Thoracic aorta (tissue), 2 donors: ENCODE data around the gene INTS1. TPM values are rescaled to one million over a fixed set of nuclear protein-coding genes. Genes with fewer than 3 reads are reported as not detected.

Source experiments
- ATAC-seq: fragments of 150-250 bp; one replicate; pipeline ENCODE4 v1.8.0; 2017; ENCODE audit warnings: low read depth; ENCODE audit not compliant: insufficient number of reproducible peaks, low FRiP score
- DNase-seq: peaks from one replicate; pipeline ENCODE4 v3.0.0-alpha.2; 2020; ENCODE audit warnings: low spot score
- H3K27ac ChIP-seq, 2 donors: fragments of 200-600 bp; sonication (generic); 1 replicate in 1 of 2; 2 replicates in 1 of 2; pipeline ENCODE4 v1.5.1; 2016; ENCODE audit warnings: mild to moderate bottlenecking in 2 of 2, moderate library complexity in 2 of 2
- H3K27me3 ChIP-seq: fragments of 200-600 bp; sonication (generic); replicated peaks from 2 replicates; pipeline ENCODE4 v1.6.0; 2016; ENCODE audit warnings: mild to moderate bottlenecking; ENCODE audit not compliant: insufficient read depth
- H3K36me3 ChIP-seq: fragments of 200-600 bp; sonication (generic); one replicate; pipeline ENCODE4 v1.5.1; 2016
- H3K4me1 ChIP-seq, 2 donors: fragments of 200-600 bp; sonication (generic); 1 replicate in 1 of 2; 2 replicates in 1 of 2; pipeline versions ENCODE4 v1.5.1 to v1.6.0; 2016; ENCODE audit warnings: low read depth in 2 of 2, mild to moderate bottlenecking in 1 of 2; ENCODE audit not compliant: control insufficient read depth in 1 of 2
- H3K4me3 ChIP-seq: fragments of 200-600 bp; sonication (generic); 2 replicates; pipeline ENCODE4 v1.5.1; 2016; ENCODE audit warnings: mild to moderate bottlenecking
- H3K9me3 ChIP-seq: fragments of 200-600 bp; sonication (generic); 2 replicates; pipeline ENCODE4 v1.5.1; 2016
- total RNA-seq, 2 donors: library from RNA; depleted of rRNA; stranded (reverse); fragments of >200 nt; gene quantifications; one replicate each; pipeline versions ENCODE4 v1.1.0 to v1.2.3, GENCODE V29; 2016
- TF ChIP-seq, protein P1 (sequence below): fragments of 200-600 bp; sonication (generic); IDR thresholded peaks from one replicate; pipeline ENCODE4 v1.5.1; 2019; ENCODE audit warnings: antibody characterized with exemption

The INTS1 gene, protein sequence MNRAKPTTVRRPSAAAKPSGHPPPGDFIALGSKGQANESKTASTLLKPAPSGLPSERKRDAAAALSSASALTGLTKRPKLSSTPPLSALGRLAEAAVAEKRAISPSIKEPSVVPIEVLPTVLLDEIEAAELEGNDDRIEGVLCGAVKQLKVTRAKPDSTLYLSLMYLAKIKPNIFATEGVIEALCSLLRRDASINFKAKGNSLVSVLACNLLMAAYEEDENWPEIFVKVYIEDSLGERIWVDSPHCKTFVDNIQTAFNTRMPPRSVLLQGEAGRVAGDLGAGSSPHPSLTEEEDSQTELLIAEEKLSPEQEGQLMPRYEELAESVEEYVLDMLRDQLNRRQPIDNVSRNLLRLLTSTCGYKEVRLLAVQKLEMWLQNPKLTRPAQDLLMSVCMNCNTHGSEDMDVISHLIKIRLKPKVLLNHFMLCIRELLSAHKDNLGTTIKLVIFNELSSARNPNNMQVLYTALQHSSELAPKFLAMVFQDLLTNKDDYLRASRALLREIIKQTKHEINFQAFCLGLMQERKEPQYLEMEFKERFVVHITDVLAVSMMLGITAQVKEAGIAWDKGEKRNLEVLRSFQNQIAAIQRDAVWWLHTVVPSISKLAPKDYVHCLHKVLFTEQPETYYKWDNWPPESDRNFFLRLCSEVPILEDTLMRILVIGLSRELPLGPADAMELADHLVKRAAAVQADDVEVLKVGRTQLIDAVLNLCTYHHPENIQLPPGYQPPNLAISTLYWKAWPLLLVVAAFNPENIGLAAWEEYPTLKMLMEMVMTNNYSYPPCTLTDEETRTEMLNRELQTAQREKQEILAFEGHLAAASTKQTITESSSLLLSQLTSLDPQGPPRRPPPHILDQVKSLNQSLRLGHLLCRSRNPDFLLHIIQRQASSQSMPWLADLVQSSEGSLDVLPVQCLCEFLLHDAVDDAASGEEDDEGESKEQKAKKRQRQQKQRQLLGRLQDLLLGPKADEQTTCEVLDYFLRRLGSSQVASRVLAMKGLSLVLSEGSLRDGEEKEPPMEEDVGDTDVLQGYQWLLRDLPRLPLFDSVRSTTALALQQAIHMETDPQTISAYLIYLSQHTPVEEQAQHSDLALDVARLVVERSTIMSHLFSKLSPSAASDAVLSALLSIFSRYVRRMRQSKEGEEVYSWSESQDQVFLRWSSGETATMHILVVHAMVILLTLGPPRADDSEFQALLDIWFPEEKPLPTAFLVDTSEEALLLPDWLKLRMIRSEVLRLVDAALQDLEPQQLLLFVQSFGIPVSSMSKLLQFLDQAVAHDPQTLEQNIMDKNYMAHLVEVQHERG (N-terminal part only)
- 10 to 100 TPM; 59.8 to 89.6 TPM for total RNA-seq

DNA sequence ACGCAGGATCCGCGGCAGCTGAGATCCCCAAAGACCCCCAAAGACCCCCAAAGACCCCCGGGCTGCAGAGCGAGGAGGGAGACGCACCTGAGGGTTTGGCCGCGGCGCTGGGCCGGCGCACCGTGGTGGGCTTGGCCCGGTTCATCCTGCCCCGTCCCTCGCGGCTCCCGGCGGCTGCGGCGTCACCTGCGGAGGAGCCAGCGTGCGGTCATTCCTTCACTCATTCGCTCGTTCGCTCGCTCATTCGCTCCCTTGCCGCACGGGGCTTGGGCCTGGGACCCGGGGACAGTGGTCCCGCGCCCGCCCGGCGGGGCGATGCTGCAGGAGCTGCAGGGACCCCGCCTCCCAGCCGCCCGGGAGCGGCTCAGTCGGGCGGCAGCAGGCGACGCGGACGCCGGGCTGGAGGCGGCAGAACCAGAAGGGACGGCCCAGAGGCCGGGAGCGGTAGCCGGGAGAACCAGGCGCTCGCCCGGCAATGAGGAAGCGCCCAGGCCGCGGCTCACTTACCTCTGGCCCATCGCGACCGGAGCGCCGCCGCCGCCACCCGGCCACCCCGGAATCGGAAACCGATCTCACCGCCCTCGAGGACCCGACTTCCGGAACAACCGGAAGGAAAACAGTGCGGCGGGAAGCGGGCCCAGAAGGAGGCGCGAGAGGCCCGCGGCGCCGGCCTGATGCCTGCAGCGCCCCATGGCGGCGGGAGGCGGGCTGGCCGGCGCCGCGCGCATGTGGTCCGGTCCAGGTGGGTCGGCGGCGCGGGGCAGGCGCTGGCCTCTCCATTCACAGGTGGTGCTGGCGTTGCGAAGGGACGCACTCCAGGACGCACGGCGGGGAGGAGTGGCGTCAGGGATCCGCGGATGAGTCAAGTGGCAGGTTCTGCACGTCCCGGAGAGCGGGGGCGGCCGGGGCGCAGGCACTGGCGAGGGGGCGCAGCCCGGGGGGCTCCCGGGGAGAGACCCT, at the start of gene INTS1:
TSS of gene INTS1 (minus strand) at position 574 of the 960 bp plus-strand sequence. CDS start at position 145, 429 bp downstream.
- Histone ChIP-seq H3K36me3 (peaks cover 29% of the 10 kb centered on the region), H3K4me1 (peaks cover 16 to 20% of the 10 kb centered on the region in 2 donors), H3K9me3 (no peaks in the 10 kb centered on the region), H3K27ac (peak within 1 kb of the TSS; percentile 58 to 68), H3K27me3 (no peaks in the 10 kb centered on the region), H3K4me3 (peak within 1 kb of the TSS; percentile 100)
- ATAC-seq, result peak; percentile 42
- peak; percentile 61 for DNase-seq
- TF ChIP-seq, protein P1, sequence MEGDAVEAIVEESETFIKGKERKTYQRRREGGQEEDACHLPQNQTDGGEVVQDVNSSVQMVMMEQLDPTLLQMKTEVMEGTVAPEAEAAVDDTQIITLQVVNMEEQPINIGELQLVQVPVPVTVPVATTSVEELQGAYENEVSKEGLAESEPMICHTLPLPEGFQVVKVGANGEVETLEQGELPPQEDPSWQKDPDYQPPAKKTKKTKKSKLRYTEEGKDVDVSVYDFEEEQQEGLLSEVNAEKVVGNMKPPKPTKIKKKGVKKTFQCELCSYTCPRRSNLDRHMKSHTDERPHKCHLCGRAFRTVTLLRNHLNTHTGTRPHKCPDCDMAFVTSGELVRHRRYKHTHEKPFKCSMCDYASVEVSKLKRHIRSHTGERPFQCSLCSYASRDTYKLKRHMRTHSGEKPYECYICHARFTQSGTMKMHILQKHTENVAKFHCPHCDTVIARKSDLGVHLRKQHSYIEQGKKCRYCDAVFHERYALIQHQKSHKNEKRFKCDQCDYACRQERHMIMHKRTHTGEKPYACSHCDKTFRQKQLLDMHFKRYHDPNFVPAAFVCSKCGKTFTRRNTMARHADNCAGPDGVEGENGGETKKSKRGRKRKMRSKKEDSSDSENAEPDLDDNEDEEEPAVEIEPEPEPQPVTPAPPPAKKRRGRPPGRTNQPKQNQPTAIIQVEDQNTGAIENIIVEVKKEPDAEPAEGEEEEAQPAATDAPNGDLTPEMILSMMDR, result peak; percentile 78

- TF ChIP-seq, protein P1, result no peak
- no peak for DNase-seq
- no peak for ATAC-seq
Observed at GRCh38 chr7:1553512-1554210, 49.5 kb upstream of the INTS1 start.

DNA sequence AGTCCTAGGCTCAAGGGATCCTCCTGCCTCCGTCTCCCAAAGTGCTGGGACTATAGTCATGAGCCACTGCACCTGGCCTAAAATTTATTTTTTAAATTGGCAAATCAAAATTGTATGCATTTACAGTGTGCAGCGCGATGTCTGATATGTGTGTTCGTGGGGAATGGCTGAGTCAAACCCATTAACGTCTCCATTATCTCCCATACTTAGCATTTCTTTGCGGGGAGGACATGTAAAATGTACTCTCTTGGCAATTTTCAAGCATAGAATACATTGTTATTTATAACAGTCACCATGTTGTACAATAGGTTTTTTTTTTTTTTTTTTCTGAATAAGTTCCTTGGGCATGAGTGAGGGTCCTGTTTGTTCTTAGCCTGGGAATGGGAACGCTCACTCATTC, 48.0 kb upstream of the INTS1 start:
- Histone ChIP-seq H3K9me3 (no peaks in the 10 kb centered on the region), H3K36me3 (no peaks in the 10 kb centered on the region), H3K4me3 (no peak overlapping the region), H3K27me3 (no peaks in the 10 kb centered on the region), H3K4me1 (peaks cover 4 to 11% of the 10 kb centered on the region in 2 donors), H3K27ac (no peak overlapping the region)
- DNase-seq (no peak), ATAC-seq (no peak)
- TF ChIP-seq, protein P1, result no peak

More at GRCh38 chr7:1553512-1554210, 49.5 kb upstream of the INTS1 start:
- H3K4me1 ChIP-seq, result peaks cover 4 to 11% of the 10 kb centered on the region in 2 donors
- no peak overlapping the region for H3K4me3 ChIP-seq
- H3K27ac ChIP-seq, result no peak overlapping the region
- no peaks in the 10 kb centered on the region for H3K9me3 ChIP-seq
- H3K27me3 ChIP-seq, result no peaks in the 10 kb centered on the region
- H3K36me3 ChIP-seq, result no peaks in the 10 kb centered on the region

DNA sequence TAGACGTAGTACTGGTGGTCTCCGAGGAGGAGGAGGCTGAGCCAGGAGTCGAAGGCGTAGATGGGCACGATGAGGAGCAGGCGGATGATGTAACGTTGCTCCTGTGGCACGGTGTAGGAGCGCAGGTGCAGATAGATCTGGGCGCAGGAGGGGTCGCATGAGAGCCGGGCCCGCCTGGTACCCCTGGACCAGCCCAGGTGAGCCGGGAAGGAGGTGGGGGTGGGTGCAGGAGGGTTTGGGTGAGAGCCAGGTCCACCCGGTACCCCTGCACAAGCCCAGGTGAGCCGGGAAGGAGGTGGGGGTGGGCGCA, 46.6 kb upstream of the INTS1 start:
- Histone ChIP-seq H3K27ac (no peak overlapping the region), H3K36me3 (no peaks in the 10 kb centered on the region), H3K9me3 (no peaks in the 10 kb centered on the region), H3K4me3 (no peak overlapping the region), H3K4me1 (peaks cover 2 to 8% of the 10 kb centered on the region in 2 donors), H3K27me3 (no peaks in the 10 kb centered on the region)
- DNase-seq (no peak), ATAC-seq (no peak)
- TF ChIP-seq, protein P1, result no peak
